GM18526 (cell line): ENCODE measurements around the gene P2RX3.

Experiments used
- POLR2A ChIP-seq: IDR thresholded peaks from 3 replicates; pipeline ENCODE4 v1.6.1; 2011; ENCODE audit not compliant: insufficient read length; ENCODE audit errors: extremely low read depth

The P2RX3 gene

GRCh38 chr11:57353036-57353435 is 14.9 kb downstream of the P2RX3 start:
- TF ChIP-seq POLR2A = no peak

DNA sequence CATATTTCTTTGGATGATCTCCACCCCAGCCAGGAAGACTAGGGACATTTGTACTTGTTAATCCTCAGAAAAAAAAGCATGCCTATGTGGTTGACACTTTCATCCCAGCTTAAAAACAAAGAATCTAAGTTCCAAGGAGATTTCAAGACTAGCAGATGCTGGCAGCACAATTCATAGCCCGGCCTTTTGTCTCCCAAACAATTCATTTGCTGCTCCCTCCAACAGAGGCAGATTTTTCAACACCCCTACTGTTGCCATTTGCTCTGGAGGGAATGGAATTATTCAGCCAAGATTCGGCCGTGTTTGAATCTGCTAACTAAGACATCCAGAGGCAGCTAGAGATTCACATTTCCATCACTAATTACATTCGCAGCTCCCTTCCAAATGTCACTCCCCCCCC is 15.3 kb downstream of the P2RX3 start:
- TF ChIP-seq POLR2A = no peak

DNA sequence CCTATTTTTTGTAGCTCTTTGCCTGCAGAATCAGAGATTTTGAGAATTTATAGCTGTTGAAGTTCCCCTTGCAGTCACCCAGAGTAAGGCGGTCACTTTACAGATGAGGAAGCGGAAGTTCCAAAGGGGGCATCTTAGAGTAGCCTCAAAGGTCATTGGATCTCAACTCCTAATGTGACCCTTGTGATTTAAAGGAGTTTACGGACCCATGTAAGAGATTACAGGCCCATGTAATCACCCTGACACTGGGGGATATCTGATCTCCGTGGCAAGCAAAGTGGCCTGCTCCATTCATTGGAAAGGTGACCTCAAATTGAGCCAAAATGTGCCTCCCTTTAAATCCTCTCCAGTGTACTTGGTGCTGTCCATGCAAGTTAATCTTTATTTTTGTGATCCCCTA is 15.7 kb downstream of the P2RX3 start:
- TF ChIP-seq POLR2A = no peak

DNA sequence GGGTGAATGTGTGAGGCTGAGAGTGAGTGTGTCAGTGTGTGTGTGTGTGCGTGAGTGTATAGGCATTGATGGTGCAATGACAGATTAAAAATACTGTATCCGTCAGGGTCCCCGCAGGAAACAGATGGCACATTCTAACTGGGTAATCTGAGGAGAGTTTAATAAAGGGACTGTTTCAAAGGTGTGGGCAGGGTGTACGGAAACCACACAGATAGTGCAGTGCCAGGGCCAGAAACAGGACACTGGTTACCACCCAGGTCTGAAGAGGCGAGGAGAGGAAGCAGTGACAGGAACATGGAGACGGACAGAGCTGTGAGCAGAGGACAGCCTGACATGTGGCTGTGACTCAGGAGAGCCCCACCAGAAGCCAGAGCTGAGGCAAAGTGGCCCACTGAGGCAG is 16.5 kb downstream of the P2RX3 start:
- TF ChIP-seq POLR2A = no peak

DNA sequence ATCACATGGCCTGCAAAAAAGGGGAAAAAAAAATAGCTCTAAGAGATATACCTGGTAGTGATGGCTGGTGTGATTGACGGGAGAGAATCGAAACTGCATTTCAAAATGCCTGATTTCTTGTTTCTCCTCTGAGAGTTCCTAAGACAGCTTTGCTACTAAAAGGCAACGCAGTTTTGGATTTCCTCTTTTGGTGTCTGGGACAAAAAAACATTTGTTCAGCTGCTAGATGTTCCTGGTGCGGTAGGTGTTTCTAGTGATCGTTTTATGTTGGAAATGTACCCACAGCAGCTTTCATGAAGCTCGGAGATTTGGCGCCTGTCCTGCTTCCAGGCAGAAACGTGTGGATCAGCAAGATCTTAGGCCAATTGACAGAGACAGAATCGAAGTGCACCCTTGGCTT is 18.1 kb downstream of the P2RX3 start:
- TF ChIP-seq POLR2A = no peak

DNA sequence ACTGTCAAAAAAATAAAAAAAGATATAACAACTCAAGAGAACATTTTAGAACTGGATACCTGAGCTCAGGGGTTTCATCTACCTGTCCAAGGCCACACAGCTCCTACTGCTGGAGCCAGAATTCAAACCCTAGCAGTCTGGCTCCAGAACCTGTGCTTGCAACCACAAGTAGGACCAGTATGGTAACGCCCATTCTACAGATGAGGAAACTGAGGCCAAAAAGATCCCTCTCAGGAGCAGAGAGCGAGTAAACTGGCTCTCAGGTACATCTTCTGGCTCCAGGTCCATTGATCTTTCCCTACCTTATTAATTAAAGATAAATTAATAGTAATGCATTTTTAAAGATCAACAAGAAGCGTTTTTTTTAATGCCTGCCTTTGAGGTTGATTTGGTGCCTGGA is 19.2 kb downstream of the P2RX3 start:
- TF ChIP-seq POLR2A = no peak

DNA sequence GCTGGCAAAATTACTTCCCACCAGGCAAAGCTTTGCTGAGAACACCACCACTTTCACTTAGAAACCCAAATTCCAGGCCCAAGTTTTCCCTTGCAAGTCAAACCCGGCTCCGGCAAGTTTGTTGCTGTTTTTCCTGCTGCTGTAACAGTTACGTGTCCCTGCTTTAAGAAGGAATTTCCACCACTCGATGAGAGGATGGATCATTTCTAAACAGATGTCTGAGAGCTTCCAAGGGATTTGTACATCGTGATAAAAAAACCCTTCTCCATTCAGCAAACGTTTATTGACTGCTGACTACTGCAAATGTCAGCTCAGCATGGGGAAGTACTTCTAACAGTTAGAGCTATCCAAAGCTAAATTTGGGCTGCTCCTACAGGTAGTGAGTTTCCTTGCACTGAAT is 19.7 kb downstream of the P2RX3 start:
- no peak for TF ChIP-seq POLR2A

- TF ChIP-seq POLR2A = no peak
Measured at GRCh38 chr11:57358543-57358961, 20.4 kb downstream of the P2RX3 start.

DNA sequence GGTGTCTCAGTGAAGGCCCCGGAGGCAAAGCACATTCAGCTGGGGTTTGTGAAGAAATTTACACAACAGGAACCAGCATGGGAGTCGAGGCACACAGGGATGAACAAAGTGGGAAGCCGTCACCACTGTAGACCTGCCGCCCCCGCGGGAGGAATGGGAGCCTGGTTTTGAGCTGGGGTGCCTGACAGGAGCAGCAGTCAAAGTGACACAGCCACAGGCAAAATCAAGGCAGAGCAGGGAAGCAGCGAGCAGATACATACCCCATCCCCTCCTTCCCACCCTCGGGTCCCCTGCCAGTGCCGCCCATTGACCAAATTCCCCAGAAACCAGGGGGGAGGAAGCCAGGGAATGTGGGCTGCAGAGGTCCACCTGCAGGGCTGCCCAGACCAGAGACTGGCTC is 20.8 kb downstream of the P2RX3 start:
- no peak for TF ChIP-seq POLR2A

DNA sequence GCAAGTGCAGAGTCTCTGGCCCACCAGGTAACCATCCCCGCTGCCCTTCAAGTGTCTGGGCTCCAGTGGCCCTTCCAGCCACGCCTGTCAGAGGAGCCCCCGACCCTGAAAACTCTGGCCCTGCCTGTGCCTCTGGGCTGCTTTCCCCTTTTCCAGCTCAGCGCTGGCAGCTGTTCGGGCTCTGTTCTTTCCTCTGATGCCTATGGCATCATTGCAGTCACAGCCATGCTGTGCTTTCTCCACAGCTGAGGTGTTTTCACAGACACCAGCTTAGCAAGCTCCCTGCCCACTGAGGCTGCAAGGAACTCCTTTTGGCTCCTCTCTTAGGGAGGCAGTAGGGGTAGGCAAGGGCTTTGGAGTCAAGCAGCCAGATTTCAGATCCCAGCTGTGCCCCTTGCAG is 21.2 kb downstream of the P2RX3 start:
- no peak for TF ChIP-seq POLR2A

- no peak for TF ChIP-seq POLR2A
Measured at GRCh38 chr11:57359896-57360690, 21.9 kb downstream of the P2RX3 start.

GRCh38 chr11:57360991-57361390 is 22.8 kb downstream of the P2RX3 start:
- no peak for TF ChIP-seq POLR2A

GRCh38 chr11:57361926-57362325 is 23.8 kb downstream of the P2RX3 start:
- TF ChIP-seq POLR2A = no peak

GRCh38 chr11:57363131-57364080 is 25.3 kb downstream of the P2RX3 start:
- TF ChIP-seq POLR2A = no peak

- no peak for TF ChIP-seq POLR2A
Measured at GRCh38 chr11:57364851-57365660, 26.9 kb downstream of the P2RX3 start.

DNA sequence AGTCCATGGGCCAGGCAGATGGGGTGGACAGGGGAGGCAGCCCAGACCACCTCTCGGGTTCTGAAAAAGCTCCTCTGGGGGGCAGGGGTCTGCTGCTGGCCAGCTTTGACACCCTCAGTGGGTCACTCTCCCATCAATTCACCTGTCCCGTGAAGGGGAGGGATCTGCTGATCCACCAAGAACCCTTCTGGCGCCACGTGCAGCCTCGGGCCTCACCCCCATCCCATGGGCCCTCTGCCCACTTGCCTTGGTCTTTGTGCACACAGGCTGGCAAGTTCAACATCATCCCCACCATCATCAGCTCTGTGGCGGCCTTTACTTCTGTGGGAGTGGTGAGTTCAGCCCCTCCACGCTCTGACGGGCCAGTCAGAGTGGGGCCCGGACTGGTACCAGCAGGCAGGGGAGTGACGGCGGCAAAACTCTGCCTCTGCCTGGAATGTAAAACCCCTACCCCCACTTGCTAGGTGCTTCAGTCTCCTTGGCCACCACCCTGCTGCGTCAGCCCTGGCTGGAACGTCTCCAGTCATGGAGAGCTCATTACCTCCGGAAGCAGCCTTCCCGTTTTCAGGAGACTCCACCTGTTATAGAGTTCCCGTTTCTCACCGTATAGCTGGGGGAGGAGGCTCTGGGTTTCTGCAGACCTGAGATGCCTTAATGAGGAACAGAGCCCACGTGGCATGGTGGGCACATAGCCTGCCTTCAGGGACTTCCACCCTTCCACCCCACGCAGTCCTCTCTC is 30.1 kb downstream of the P2RX3 start:
- TF ChIP-seq POLR2A = no peak
